Adipose tissue (tissue), 3 donors: ENCODE data around the gene MCHR1. TPM values are rescaled to one million over a fixed set of nuclear protein-coding genes. Genes with fewer than 3 reads are reported as not detected.

Experiments used
- H3K27ac ChIP-seq: one replicate; pipeline ENCODE4 v1.5.1; 2013; ENCODE audit warnings: low read depth, low read length
- WGBS, 3 donors: extraction: QIAGEN DNeasy Blood & Tissue Kit; methylation state at CpG; one replicate each; pipeline ENCODE4 v1.1.7; 2013; 5-methylcytosine and 5-hydroxymethylcytosine counted together
- polyA plus RNA-seq, 3 donors: library from polyadenylated mRNA; stranded (reverse); fragments of 200-250 nt; gene quantifications; one replicate each; pipeline ENCODE4 v1.2.3, GENCODE V29; 2013
- donor health status: healthy with polysubstance abuse.
- donor health status: Bipolar disorder and iron deficiency.
- donor health status: healthy.

MCHR1 gene
- polyA plus RNA-seq, 3 donors, result 0.03 TPM; not detected in 2

GRCh38 chr22:40678493-40679248, 613 bp upstream of the MCHR1 start:
- WGBS, 3 donors, result 62 to 81% (median 78%) methylated on average over 14 of the region's 14 CpGs
- H3K27ac ChIP-seq, result no peak overlapping the region

GRCh38 chr22:40679964-40680818, 907 bp downstream of the MCHR1 start:
- 38 to 48% (median 40%) methylated on average over 9 of the region's 9 CpGs for WGBS, 3 donors

GRCh38 chr22:40680819-40681183, 1.5 kb downstream of the MCHR1 start:
- 90 to 94% (median 91%) methylated on average over 15 of the region's 15 CpGs for WGBS, 3 donors
- H3K27ac ChIP-seq, result no peak overlapping the region

More at GRCh38 chr22:40679964-40680818, 907 bp downstream of the MCHR1 start:
- no peak overlapping the region for H3K27ac ChIP-seq

GRCh38 chr22:40681451-40681850, 2.2 kb downstream of the MCHR1 start:
- WGBS, 3 donors, result 87 to 96% (median 95%) methylated on average over 19 of the region's 19 CpGs

GRCh38 chr22:40684728-40685127, 5.4 kb downstream of the MCHR1 start:
- 36 to 68% (median 57%) methylated on average over 9 of the region's 9 CpGs for WGBS, 3 donors
- H3K27ac ChIP-seq, result no peak overlapping the region

More at GRCh38 chr22:40681451-40681850, 2.2 kb downstream of the MCHR1 start:
- no peak overlapping the region for H3K27ac ChIP-seq

GRCh38 chr22:40685406-40685805, 6.1 kb downstream of the MCHR1 start:
- WGBS, 3 donors, result 85 to 95% (median 90%) methylated on average over 3 of the region's 3 CpGs

GRCh38 chr22:40687706-40688105, 8.4 kb downstream of the MCHR1 start:
- H3K27ac ChIP-seq, result no peak overlapping the region
- WGBS, 3 donors, result 74 to 85% (median 78%) methylated on average over 2 of the region's 2 CpGs

More at GRCh38 chr22:40685406-40685805, 6.1 kb downstream of the MCHR1 start:
- H3K27ac ChIP-seq, result no peak overlapping the region

GRCh38 chr22:40690370-40690769, 11.1 kb downstream of the MCHR1 start:
- 59 to 77% (median 77%) methylated on average over 8 of the region's 8 CpGs for WGBS, 3 donors
- no peak overlapping the region for H3K27ac ChIP-seq

GRCh38 chr22:40691532-40691931, 12.2 kb downstream of the MCHR1 start:
- no peak overlapping the region for H3K27ac ChIP-seq

- H3K27ac ChIP-seq, result no peak overlapping the region
- WGBS, 3 donors, result 35 to 57% (median 39%) methylated on average over 7 of the region's 7 CpGs
These were observed 15.1 kb downstream of the MCHR1 start for GRCh38 chr22:40694411-40694810.

- 86 to 92% (median 88%) methylated on average over 7 of the region's 7 CpGs for WGBS, 3 donors
- no peak overlapping the region for H3K27ac ChIP-seq
These were observed 22.0 kb downstream of the MCHR1 start for GRCh38 chr22:40701274-40701673.

GRCh38 chr22:40703174-40703573, 23.9 kb downstream of the MCHR1 start:
- 83 to 100% (median 94%) methylated on average over 1 of the region's 1 CpG for WGBS, 3 donors
- no peak overlapping the region for H3K27ac ChIP-seq

- no peak overlapping the region for H3K27ac ChIP-seq
- WGBS, 3 donors, result 72 to 76% (median 74%) methylated on average over 5 of the region's 5 CpGs
These were observed 24.5 kb downstream of the MCHR1 start for GRCh38 chr22:40703736-40704135.

GRCh38 chr22:40705918-40706682, 26.8 kb downstream of the MCHR1 start:
- H3K27ac ChIP-seq, result no peak overlapping the region
- WGBS, 3 donors, result 70 to 87% (median 75%) methylated on average over 9 of the region's 9 CpGs

- WGBS, 3 donors, result 82 to 99% (median 93%) methylated on average over 2 of the region's 2 CpGs
- no peak overlapping the region for H3K27ac ChIP-seq
These were observed 27.9 kb downstream of the MCHR1 start for GRCh38 chr22:40707154-40707553.

GRCh38 chr22:40708177-40708576, 28.9 kb downstream of the MCHR1 start:
- 94 to 97% (median 94%) methylated on average over 5 of the region's 5 CpGs for WGBS, 3 donors
- no peak overlapping the region for H3K27ac ChIP-seq

GRCh38 chr22:40709752-40710413, 30.6 kb downstream of the MCHR1 start:
- 46 to 72% (median 47%) methylated on average over 6 of the region's 6 CpGs for WGBS, 3 donors
- no peak overlapping the region for H3K27ac ChIP-seq

- WGBS, 3 donors, result 93 to 96% (median 94%) methylated on average over 12 of the region's 12 CpGs
These were observed 33.0 kb downstream of the MCHR1 start for GRCh38 chr22:40712311-40712710.

More at GRCh38 chr22:40712311-40712710, 33.0 kb downstream of the MCHR1 start:
- no peak overlapping the region for H3K27ac ChIP-seq
